ENCODE measurements around the gene SLC24A5.

Gene SLC24A5

DNA sequence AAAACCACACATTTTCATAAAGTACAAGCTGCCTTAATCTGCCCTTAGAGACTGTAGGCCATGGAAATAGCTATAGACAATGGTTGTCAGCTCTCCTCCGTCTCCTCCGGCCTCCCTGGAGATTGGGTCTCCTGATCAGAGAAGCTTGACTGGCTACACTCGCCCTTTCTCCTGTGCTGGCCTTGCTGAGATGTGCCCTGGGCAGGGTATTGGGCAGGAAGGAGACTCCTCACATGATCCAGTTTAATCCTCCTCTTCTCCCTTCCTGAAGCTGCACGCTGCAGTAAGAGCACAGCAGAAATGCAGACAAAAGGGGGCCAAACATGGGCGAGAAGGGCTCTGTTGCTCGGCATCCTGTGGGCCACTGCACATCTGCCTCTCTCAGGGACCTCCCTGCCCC lies at the start of gene SLC24A5:
Gene SLC24A5, plus strand, starts transcription at position 246 of the 400 bp plus-strand sequence. Its CDS starts 55 bp downstream, at position 301.
- DNase-seq: no peak

DNA sequence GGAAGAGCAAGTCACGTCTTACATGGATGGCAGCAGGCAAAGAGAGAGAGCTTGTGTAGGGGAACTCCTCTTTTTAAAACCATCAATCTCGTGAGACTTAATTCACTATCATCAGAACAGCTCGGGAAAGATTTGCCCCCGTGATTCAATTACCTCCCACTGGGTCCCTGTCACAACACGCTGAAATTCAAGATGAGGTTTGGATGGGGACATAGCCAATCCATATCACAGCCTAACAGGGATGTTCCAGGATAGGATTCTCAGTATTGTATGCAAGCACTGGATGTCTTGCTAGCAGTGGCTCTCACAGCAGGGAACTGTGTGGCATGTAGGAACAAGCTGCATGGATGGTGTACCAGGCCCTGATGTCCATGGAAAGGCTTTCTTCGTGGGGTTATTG lies 47.8 kb upstream of the SLC24A5 start:
- DNase-seq: no peak

- no peak for DNase-seq
These were observed 46.9 kb upstream of the SLC24A5 start for GRCh38 chr15:48073881-48074280.

DNA sequence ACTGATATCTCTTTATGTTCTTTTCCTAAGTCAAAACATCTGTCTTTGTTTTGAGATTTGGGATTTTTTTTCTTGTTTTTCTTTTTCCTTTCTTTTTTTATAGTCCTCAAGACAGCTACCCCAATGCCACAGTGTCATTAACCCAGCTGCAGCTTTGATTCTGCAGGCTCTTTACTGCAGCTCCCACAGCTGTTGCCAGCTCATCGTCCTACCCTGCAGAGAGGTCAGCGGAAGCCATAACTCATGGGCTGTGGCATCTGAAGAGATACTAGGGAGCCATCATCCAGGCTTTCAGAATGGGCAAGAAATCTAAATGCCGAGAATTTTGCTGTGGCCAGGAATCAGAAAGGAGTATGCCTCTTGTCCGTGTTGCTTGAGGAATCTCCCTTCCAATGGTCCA lies 44.3 kb upstream of the SLC24A5 start:
- no peak for DNase-seq

- no peak for DNase-seq
These were observed 43.1 kb upstream of the SLC24A5 start for GRCh38 chr15:48077616-48078184.

DNA sequence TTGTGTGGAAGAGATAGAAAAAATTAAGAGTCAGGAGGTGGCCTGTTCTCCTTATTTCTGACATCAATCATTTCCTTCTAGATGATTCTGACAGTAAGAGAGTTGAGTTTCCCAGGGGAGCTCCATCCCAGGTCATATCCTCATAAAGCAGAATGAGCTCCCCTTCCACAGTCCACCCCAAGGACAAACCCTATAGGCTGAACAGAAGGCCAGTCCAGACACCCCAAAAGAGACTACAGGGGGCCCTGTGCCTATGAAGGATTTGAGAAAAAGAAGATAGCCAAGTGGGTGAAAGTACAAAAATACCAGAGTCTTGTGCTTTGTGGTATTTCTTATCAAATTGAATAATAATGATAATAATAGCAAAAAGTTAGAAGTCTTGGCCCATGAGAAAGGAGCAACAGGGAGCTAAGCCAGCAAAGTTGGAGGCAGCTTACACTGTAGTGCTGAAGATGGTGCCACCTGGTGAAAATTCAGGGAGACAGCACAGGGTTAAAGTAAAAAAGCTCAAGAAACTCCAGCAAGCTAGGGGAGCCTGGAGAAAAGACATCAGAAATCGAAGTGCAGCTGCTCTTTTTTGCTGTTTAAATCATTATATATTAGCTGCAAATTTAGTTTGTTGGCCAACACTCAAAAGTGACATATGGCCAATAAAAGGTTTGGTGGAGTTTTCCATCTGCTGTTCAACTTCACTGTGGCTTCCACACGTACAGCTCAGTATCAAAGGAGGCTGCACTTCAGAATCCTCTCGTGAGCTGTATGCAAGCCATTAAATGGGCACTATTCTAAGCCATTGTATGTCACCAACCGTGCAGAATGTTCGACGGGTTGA lies 35.8 kb upstream of the SLC24A5 start:
- DNase-seq: peak; percentile 53

DNA sequence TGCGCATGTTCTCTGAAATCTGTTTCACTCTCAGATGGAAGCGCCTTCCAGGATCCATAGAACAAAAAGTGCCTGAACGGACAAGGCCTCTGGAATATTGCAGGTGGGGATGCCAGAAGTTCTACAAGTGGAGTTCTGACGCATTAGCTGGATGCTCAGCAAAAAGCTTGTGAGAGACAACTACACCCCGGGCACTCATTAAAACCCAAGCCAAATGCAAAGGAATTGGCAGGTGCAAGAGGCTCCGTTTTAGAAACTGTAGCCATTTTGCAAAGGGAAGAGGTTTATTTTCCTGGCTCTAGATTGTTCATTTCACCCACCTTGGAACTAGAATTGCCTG lies 35.2 kb upstream of the SLC24A5 start:
- no peak for DNase-seq

DNA sequence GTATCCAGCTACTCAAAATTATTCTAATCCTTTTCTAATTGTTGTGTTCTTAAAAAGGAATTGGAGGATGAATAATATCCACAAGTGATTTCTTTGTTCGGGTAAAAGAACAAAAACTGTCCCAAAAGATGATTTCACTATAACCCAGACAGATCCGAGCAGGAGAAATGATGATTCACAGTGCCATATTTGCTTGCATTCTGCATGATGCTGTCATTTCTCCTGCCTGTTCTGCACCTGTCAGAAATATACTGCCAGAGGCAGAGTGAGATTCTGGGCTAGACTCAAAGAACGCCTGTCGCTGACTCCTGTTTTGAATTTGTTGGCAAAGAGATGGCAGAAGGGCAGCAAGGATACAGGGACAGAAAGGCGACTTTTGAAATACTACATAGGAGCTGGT lies 34.7 kb upstream of the SLC24A5 start:
- no peak for DNase-seq

- DNase-seq: no peak
These were observed 34.2 kb upstream of the SLC24A5 start for GRCh38 chr15:48086576-48086975.

DNA sequence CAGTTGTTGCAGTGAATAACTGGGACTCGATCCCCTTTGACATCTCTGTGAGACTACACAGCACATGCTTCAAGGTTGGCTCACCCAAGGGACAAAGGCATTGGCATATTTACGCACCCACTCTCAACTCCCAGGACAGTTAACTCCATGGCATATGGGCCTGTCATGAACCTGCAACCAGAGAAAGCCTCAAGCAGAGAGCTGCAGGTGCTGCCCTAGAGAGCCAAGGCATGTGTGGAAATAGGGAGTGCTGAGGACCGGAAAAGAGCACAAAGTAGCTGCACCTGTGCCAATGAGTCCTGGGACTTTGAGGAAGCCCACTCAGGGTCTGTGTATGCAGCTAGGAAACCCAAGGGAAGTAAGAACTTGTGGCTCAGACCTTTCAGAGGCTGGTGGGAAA lies 32.9 kb upstream of the SLC24A5 start:
- no peak for DNase-seq

DNA sequence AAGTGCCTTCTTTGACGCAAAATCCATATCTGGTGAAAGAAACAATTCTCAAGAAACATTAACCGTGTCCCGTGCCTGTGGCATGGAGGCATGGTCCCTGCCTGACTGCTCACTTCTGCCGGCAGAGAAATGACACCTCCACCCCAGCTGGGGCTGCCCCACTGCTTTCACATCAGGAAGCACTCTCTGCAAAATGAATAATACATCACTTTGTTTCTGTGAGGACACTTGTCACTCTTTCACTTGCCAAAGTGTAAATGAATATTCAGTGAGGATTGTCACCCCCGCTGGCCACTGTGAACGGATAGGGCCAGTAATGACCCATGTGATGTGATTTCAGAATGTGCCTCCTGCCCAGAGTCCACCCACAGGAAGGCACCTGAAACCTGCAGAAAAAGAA lies 31.1 kb upstream of the SLC24A5 start:
- DNase-seq: no peak

DNA sequence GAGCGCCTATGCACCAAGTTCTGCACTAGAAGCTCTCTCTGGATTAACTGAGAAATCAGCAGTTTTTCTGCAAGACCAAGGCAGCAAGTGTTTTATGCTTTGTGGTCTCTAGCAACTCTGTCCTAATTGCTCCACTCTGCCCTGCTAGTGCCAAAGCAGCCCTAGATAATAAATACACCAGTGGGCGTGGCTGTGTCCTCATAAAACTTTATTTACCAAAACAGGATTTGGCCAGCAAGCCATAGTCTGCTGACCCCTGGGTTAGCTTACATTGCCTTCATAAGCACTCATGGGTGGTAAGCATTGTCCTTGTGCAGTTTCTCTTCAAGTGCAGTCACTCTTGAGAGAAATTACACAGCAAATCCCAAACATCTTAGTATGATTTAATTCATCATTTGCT lies 30.7 kb upstream of the SLC24A5 start:
- peak; percentile 37 for DNase-seq

GRCh38 chr15:48090666-48091065 lies 30.1 kb upstream of the SLC24A5 start:
- DNase-seq: no peak

- no peak for DNase-seq
These were observed 29.3 kb upstream of the SLC24A5 start for GRCh38 chr15:48091522-48091921.

- DNase-seq: no peak
These were observed 24.4 kb upstream of the SLC24A5 start for GRCh38 chr15:48096355-48096786.

- no peak for DNase-seq
These were observed 24.0 kb upstream of the SLC24A5 start for GRCh38 chr15:48096813-48097212.

- no peak for DNase-seq
These were observed 23.5 kb upstream of the SLC24A5 start for GRCh38 chr15:48097264-48097663.

DNA sequence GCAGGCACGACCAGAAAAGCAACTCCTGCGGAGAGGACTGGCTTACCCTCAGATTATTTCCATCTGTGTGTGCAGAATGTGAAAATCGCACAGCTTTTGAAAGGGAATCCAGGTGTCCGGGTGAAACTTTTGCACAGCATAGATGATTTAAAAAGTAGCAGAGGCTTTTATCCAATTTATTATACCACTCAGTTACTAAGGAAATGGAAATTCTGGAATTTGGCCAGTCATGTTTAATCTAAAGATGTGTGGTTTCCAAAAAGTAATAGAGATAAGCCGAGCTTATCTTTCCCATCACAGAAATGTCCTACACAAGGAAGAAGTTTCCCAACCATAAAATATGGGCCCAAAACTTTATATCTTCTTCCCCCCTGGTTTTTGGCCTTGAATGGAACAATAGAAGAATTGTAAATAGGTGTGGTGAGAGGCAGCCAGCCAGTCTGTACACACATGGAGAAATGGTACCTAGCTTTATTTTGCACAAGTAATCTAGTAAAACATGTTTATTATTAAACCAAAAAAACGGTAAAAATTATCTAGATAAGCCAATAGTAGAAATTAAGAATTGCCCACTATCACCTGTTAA lies 19.3 kb upstream of the SLC24A5 start:
- DNase-seq: no peak

GRCh38 chr15:48102167-48102566 lies 18.6 kb upstream of the SLC24A5 start:
- DNase-seq: no peak

- no peak for DNase-seq
These were observed 17.1 kb upstream of the SLC24A5 start for GRCh38 chr15:48103647-48104046.

GRCh38 chr15:48105936-48106335 lies 14.9 kb upstream of the SLC24A5 start:
- DNase-seq: no peak

DNA sequence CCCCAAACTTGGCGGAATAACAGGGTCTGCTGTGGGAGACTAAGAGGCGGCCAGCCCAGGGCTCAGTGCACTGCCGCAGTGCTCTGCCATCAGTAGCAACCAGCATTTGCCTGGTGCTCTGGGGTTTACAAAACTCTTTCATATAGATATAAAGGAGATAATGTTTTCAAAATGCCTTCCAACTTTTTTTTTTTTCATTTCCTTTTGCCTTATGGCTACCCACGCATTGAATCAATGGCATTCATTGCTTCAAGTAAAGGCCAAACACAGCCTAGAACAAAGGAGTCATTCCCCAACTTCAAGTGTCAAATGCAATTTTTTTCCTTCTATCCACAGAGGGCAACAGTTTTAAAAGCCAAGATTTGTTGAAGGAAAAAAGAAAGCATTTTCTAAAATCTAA lies 11.6 kb upstream of the SLC24A5 start:
- no peak for DNase-seq

DNA sequence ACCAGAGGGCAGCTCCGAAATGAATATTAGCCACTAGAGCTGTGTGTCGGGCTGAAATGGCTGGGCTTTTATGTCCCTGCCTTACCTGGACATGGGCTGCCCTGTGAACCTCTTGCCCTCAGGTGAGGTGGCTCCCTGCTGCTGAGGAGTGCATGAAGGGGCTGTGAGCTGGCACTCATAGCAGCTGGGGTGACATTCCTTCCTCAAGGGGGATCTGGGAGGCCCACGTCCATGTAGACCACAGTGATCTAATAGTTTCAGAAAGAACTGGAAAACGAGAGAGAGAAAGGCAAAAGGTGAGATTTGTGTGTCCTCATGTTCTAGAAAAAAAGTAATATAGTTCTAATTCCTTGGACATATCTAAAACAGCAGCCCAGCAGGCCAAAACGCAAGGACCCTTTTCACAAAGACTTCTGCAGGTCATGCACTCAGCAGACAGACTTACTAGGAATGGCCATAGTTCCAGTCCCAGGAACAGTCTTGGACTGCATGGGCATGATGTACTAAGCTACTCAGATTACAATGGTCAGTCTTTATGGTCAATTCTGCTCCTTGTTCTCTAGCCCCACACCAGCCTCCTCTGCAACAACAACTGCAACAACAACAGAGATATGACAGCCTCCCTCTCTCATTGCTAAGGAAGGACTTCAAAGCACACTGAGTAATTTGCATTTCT lies 10.8 kb upstream of the SLC24A5 start:
- no peak for DNase-seq

- peak; percentile 51 for DNase-seq
These were observed 8.5 kb upstream of the SLC24A5 start for GRCh38 chr15:48112242-48112641.
